ENCODE results near the gene CMPK2. TPM values are rescaled to one million over a fixed set of nuclear protein-coding genes. Genes with fewer than 3 reads are reported as not detected.

CMPK2 gene
- total RNA-seq, 1 experiment from 2014 or later: 0.52 TPM

GRCh38 chr2:6806604-6807003 lies 59.1 kb downstream of the CMPK2 start:
- ChIA-PET CTCF (no interaction called here), POLR2A (no interaction called here)
- H3K4me1 ChIP-seq: no peaks in the 10 kb centered on the region
- H3K4me3 Mint-ChIP-seq (ENCODE audit: unreplicated experiment): no peak overlapping the region
- no peaks in the 10 kb centered on the region for H3K36me3 ChIP-seq (ENCODE audit: control insufficient read depth, insufficient read depth, low read length)
- BruUV-seq (replicated peaks): no TSS peak
- no peak for DNase-seq
- H3K27ac Mint-ChIP-seq (ENCODE audit: unreplicated experiment): no peak overlapping the region
- TF ChIP-seq CTCF (IDR thresholded peaks at IDR 0.05; ENCODE audit: insufficient read depth in 1 of 2, low read depth in 1 of 2, low read length in 1 of 2, severe bottlenecking in 1 of 2, unreplicated experiment in 1 of 2): no peak
- intact Hi-C loops (cut with micrococcal nuclease; ENCODE audit: unreplicated experiment): no loop called here
- H3K27me3 Mint-ChIP-seq (ENCODE audit: insufficient read depth, unreplicated experiment): peaks cover 19% of the 10 kb centered on the region
- H3K9me3 ChIP-seq: no peaks in the 10 kb centered on the region
- H3K36me3 Mint-ChIP-seq (ENCODE audit: insufficient read depth, unreplicated experiment): no peaks in the 10 kb centered on the region
- H3K9me3 Mint-ChIP-seq (ENCODE audit: unreplicated experiment): peaks cover 27% of the 10 kb centered on the region
- no peak overlapping the region for H3K4me3 ChIP-seq (ENCODE audit: low read depth, low read length)
- no peaks in the 10 kb centered on the region for H3K4me1 Mint-ChIP-seq (ENCODE audit: low read depth, unreplicated experiment)
- no peaks in the 10 kb centered on the region for H3K27me3 ChIP-seq (replicated peaks; ENCODE audit: control insufficient read depth, insufficient read depth, low read length)

DNA sequence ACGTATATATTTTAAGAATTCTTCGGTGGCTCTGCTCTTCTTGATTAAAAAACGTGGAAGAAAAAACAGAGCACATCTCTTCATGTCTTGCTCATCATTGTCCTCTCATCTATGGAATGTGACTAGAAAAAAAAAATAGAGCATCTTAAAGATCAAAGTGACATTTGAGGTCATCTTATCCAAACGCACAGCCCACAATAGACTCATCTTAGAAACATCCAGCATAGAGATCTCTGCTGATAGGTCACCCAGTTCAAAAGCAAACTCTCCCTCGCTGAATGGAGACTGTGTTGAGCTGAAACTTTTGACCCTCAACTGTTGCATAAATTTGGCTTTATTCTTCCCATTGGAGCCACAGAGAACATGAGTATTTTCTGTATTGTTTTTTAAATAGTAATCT lies 65.2 kb downstream of the CMPK2 start:
- H3K4me1 Mint-ChIP-seq (ENCODE audit: low read depth, unreplicated experiment): no peaks in the 10 kb centered on the region
- Histone ChIP-seq H3K36me3 (ENCODE audit: control insufficient read depth, insufficient read depth, low read length) (no peaks in the 10 kb centered on the region), H3K4me1 (peaks cover 5% of the 10 kb centered on the region; the same call in 1 of the 2 replicates), H3K4me3 (ENCODE audit: low read depth, low read length) (no peak overlapping the region), H3K9me3 (no peaks in the 10 kb centered on the region), H3K27me3 (replicated peaks; ENCODE audit: control insufficient read depth, insufficient read depth, low read length) (no peaks in the 10 kb centered on the region)
- H3K36me3 Mint-ChIP-seq (ENCODE audit: insufficient read depth, unreplicated experiment): no peaks in the 10 kb centered on the region
- BruUV-seq (replicated peaks): no TSS peak
- no peak overlapping the region for H3K27ac Mint-ChIP-seq (ENCODE audit: unreplicated experiment)
- no peak overlapping the region for H3K4me3 Mint-ChIP-seq (ENCODE audit: unreplicated experiment)
- peaks cover 15% of the 10 kb centered on the region for H3K27me3 Mint-ChIP-seq (ENCODE audit: insufficient read depth, unreplicated experiment)
- H3K9me3 Mint-ChIP-seq (ENCODE audit: unreplicated experiment): peaks cover 20% of the 10 kb centered on the region
- no peak for TF ChIP-seq CTCF (IDR thresholded peaks at IDR 0.05; ENCODE audit: insufficient read depth in 1 of 2, low read depth in 1 of 2, low read length in 1 of 2, severe bottlenecking in 1 of 2, unreplicated experiment in 1 of 2)
- POLR2A ChIA-PET: no interaction called here
- DNase-seq: no peak
- CTCF ChIA-PET: interaction anchor here (0.6 kb wide), 1 partner anchor 1708 kb away, joined by 3 read pairs; no protein-coding TSS in a partner anchor
- intact Hi-C loops (cut with micrococcal nuclease; ENCODE audit: unreplicated experiment): no loop called here

Other genes starting within 250 kb of the CMPK2 start
- gene RSAD2, start 11.9 kb upstream of the CMPK2 start, total RNA-seq (2022): 0.18 TPM in 1 of 2 replicates, not detected in the other
- gene RNF144A, start 51.5 kb upstream of the CMPK2 start, total RNA-seq (2022): 1.6 and 3.0 TPM in 2 replicates

All from Caco-2 (cell line).